K562 (cell line): ENCODE data around the gene XPR1. TPM values are rescaled to one million over a fixed set of nuclear protein-coding genes. Genes with fewer than 3 reads are reported as not detected.

ENCODE experiments used
- ATF2 ChIP-seq: sonication (generic); formaldehyde crosslinking; IDR thresholded peaks from 2 replicates; pipeline ENCODE4 v1.8.1; 2022; ENCODE audit warnings: missing genetic modification reagents
- CBX1 ChIP-seq: sonication (generic); IDR thresholded peaks from 2 replicates; pipeline ENCODE4 v1.6.1; 2016; ENCODE audit warnings: antibody characterized with exemption, low read depth, mild to moderate bottlenecking
- CHD4 ChIP-seq: fragments of 200-600 bp; sonication (generic); IDR thresholded peaks from 3 replicates; pipeline ENCODE4 v1.6.1; 2012; ENCODE audit warnings: low read depth, mild to moderate bottlenecking, mixed read lengths, low read length, inconsistent platforms; ENCODE audit not compliant: insufficient read depth, insufficient replicate concordance, poor library complexity, severe bottlenecking
- FUS ChIP-seq: fragments of 200-400 bp; formaldehyde crosslinking; optimal IDR thresholded peaks from 2 replicates; pipeline ENCODE3; 2017; ENCODE audit warnings: low read depth, low read length
- GATAD2B ChIP-seq: fragments of 450-650 bp; IDR thresholded peaks from 2 replicates; pipeline ENCODE4 v1.6.1; 2017; ENCODE audit warnings: mild to moderate bottlenecking, borderline replicate concordance
- HNRNPLL ChIP-seq: fragments of 200-400 bp; formaldehyde crosslinking; IDR thresholded peaks from 2 replicates; pipeline ENCODE4 v1.6.1; 2017; ENCODE audit warnings: low read length, low read depth, mild to moderate bottlenecking; ENCODE audit not compliant: poor library complexity, severe bottlenecking
- IRF2 ChIP-seq: sonication (generic); formaldehyde crosslinking; IDR thresholded peaks from 2 replicates; pipeline ENCODE4 v1.8.1; 2022; ENCODE audit warnings: mild to moderate bottlenecking, missing genetic modification reagents
- MGA ChIP-seq: fragments of 450-650 bp; IDR thresholded peaks from 2 replicates; pipeline ENCODE4 v1.6.1; 2016; ENCODE audit warnings: mild to moderate bottlenecking, moderate library complexity
- NEUROD1 ChIP-seq: fragments of 150-350 bp; IDR thresholded peaks from 2 replicates; pipeline ENCODE4 v1.6.1; 2014; ENCODE audit warnings: borderline replicate concordance, low read length, low read depth; ENCODE audit not compliant: partially characterized antibody
- NFE2L1 ChIP-seq: fragments of 450-650 bp; IDR thresholded peaks from 2 replicates; pipeline ENCODE4 v1.6.1; 2016; ENCODE audit warnings: missing genetic modification characterization, low read depth, mild to moderate bottlenecking, missing compliant biosample characterization, moderate library complexity, borderline replicate concordance
- SREBF1 ChIP-seq: fragments of 150-350 bp; IDR thresholded peaks from 2 replicates; pipeline ENCODE4 v1.6.1; 2014; ENCODE audit warnings: antibody characterized with exemption, low read depth, low read length, borderline replicate concordance
- ZFPM2 ChIP-seq: fragments of 250-450 bp; sonication (Bioruptor Pico); IDR thresholded peaks from 2 replicates; pipeline ENCODE4 v1.5.1; 2022; ENCODE audit warnings: mild to moderate bottlenecking
- ZKSCAN1 ChIP-seq: fragments of 150-350 bp; IDR thresholded peaks from 2 replicates; pipeline ENCODE4 v1.6.1; 2016; ENCODE audit warnings: low read depth, low read length
- ZNF143 ChIP-seq: sonication (generic); formaldehyde crosslinking; IDR thresholded peaks from 2 replicates; pipeline ENCODE4 v1.9.0; 2022; ENCODE audit warnings: mild to moderate bottlenecking, missing genetic modification reagents
- polyA plus RNA-seq, 8 experiments: library from polyadenylated mRNA; depleted of rRNA in 4 of 8; stranded (reverse) in 5 of 8; unstranded in 3 of 8; fragments of >200 nt; fragmentation: Nextera tagmentation in 2 of 8; fragmentation: Illumina TruSeq in 1 of 8; extraction: Ambion mirVana in 2 of 8; extraction: Trizol in 1 of 8; gene quantifications; 2 replicates each; pipeline versions ENCODE4 v1.2.1 to v1.2.3, GENCODE V29; 2011 to 2014; ENCODE audit warnings: inconsistent platforms in 1 of 8, missing spikeins in 1 of 8
- total RNA-seq, 7 experiments: library from RNA; depleted of rRNA in 6 of 7; stranded (reverse); fragments of >200 nt in 6 of 7; fragmentation: Illumina TruSeq in 2 of 7; extraction: Trizol in 2 of 7; gene quantifications; 2 replicates each; pipeline versions ENCODE4 v1.2.1 to v1.2.3, GENCODE V29; 2011 to 2021; ENCODE audit warnings: low replicate concordance in 1 of 7

XPR1 gene
- total and polyA plus RNA-seq, 9 of the 15 experiments (the other 6 are each of a cell fraction or from before 2014, with no cell fraction given), result 3.0 to 66.2 (median 38.6) TPM

DNA sequence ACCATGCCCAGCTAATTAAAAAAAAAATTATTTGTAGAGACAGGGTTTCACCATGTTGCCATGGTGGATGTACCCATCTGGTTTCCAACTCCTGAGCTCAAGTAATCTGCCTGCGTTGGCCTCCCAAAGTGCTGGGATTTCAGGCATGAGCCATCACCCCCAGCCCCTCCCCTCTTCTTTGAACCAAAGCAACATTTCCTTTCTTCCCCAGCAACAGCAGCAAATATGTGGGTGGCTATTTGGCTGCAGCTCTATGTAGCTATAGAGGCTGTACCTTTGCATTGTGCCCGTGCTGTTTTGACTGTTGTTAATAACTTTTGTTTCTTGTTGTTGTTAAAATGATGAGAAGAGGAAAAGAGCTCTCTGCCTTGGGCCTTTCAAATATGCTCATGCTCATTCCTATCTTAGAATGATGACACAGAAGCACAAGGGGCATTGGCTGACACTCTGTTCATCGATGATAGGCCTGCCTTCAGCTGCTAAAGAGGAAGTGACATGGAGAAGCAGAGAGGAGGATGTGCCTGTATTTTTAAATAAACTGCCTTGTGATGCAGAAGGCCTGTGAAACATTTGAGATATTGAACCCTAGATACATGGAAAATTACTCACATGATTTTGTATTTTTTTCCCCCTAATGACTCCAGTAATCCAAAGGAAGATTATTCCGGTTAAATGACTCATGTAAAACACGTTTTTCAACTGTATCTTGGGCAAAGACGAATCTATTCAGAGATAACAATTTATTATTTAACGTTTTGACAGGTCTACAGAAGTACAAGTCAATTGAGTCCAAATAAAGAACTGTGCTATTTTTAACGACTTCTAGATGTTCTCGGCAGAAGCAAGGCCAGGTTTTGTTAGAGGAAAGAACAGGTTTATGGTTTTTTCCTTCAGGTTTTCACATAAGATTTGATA is 20.5 kb upstream of the XPR1 start (continued):
- peak; percentile 81 for TF ChIP-seq MGA
- no peak; the same call in 1 of the 2 replicates for TF ChIP-seq ZKSCAN1
- no peak for TF ChIP-seq NFE2L1
- TF ChIP-seq CBX1, result no peak
- TF ChIP-seq ATF2 (CRISPR knock-in tag), result no peak
- peak; percentile 64 for TF ChIP-seq GATAD2B
- no peak for TF ChIP-seq ZFPM2
- peak; percentile 71 for TF ChIP-seq CHD4
- no peak for TF ChIP-seq IRF2 (CRISPR knock-in tag)
- no peak for TF ChIP-seq HNRNPLL
- TF ChIP-seq SREBF1, result no peak
- TF ChIP-seq NEUROD1, result peak; percentile 9
- no peak for TF ChIP-seq FUS
- TF ChIP-seq ZNF143 (CRISPR knock-in tag), result no peak
